ENCODE results near the gene GBP4. TPM values are rescaled to one million over a fixed set of nuclear protein-coding genes. Genes with fewer than 3 reads are reported as not detected.

GBP4 gene
- polyA plus RNA-seq, 1 of the 3 experiments (the other 2 are of a cell fraction): 0.02 TPM

DNA sequence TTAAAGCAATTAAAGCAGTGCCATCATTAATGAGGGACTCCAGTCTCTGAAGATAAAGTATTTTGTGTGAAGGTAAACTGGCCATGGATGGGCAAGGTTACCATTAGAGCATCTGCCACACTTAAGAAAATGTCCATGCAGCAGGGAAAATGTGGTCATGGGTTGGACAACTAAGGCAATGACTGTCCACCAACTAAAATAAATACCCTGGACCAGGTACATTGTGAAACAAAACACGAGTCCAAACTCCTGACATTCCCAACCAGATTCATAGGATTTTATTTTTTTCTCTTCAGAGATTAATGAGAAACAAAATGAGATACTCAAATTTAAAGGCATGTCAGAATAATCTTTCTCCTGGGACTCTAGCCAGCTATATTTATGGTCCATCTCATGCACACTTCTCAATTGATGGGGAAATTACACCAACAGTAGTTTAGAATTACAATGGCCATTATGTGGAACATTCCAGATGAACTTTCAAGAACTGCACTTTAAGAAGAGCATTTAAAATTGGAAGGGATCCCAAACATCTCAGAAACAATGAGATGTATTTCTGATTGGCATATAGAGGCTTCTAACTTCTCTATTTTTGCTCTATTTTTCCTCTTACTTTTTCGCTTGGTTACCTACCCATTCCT lies 31.0 kb downstream of the GBP4 start:
- Histone ChIP-seq H3K4me1 (ENCODE audit: control insufficient read depth in 1 of 2, insufficient read depth in 2 of 2, low read depth in 1 of 2, low read length in 1 of 2) (no peaks in the 10 kb centered on the region; a peak in 1 of 4 replicates), H4K20me1 (ENCODE audit: insufficient read depth) (no peaks in the 10 kb centered on the region), H3K27ac (ENCODE audit: low read depth in 2 of 2, low read length in 1 of 2) (no peak overlapping the region), H3K9ac (no peak overlapping the region), H3K79me2 (ENCODE audit: insufficient read depth) (no peaks in the 10 kb centered on the region), H3K27me3 (ENCODE audit: insufficient read depth) (no peaks in the 10 kb centered on the region), H3K4me3 (ENCODE audit: low read depth in 2 of 2, low read length in 1 of 2) (no peak overlapping the region), H3K36me3 (replicated peaks in 1 of 2; ENCODE audit: control insufficient read depth in 1 of 2, insufficient read depth in 2 of 2, low read length in 1 of 2) (no peaks in the 10 kb centered on the region), H3K4me2 (no peak overlapping the region), H2AFZ (ENCODE audit: low read depth) (no peak overlapping the region), H3K9me2 (no peaks in the 10 kb centered on the region), H3F3A (replicated peaks; ENCODE audit: insufficient read depth) (no peaks in the 10 kb centered on the region), H3K9me3 (no peaks in the 10 kb centered on the region)
- ChIA-PET POLR2A (no interaction called here), CTCF (no interaction called here)
- no peak for DNase-seq
- 39% methylated on average over 2 of the region's 2 CpGs for WGBS (ENCODE audit: low lambda C conversion rate)
- no peak for TF ChIP-seq EP300 (IDR thresholded peaks at IDR 0.05; ENCODE audit: borderline replicate concordance in 1 of 2, low read depth in 1 of 2, low read length in 1 of 2)
- TF ChIP-seq ELF1 (IDR thresholded peaks at IDR 0.05): no peak
- no peak for TF ChIP-seq MXI1 (IDR thresholded peaks at IDR 0.05; ENCODE audit: low read depth, low read length)
- TF ChIP-seq, protein P1, sequence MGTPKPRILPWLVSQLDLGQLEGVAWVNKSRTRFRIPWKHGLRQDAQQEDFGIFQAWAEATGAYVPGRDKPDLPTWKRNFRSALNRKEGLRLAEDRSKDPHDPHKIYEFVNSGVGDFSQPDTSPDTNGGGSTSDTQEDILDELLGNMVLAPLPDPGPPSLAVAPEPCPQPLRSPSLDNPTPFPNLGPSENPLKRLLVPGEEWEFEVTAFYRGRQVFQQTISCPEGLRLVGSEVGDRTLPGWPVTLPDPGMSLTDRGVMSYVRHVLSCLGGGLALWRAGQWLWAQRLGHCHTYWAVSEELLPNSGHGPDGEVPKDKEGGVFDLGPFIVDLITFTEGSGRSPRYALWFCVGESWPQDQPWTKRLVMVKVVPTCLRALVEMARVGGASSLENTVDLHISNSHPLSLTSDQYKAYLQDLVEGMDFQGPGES (IDR thresholded peaks at IDR 0.05; ENCODE audit: low read depth, low read length): no peak
- TF ChIP-seq SMC3 (IDR thresholded peaks at IDR 0.05; ENCODE audit: low read depth, low read length): no peak
- TF ChIP-seq NRF1 (IDR thresholded peaks at IDR 0.05; ENCODE audit: low read depth, low read length): no peak
- TF ChIP-seq JUND (IDR thresholded peaks at IDR 0.05): no peak
- TF ChIP-seq, protein P2, sequence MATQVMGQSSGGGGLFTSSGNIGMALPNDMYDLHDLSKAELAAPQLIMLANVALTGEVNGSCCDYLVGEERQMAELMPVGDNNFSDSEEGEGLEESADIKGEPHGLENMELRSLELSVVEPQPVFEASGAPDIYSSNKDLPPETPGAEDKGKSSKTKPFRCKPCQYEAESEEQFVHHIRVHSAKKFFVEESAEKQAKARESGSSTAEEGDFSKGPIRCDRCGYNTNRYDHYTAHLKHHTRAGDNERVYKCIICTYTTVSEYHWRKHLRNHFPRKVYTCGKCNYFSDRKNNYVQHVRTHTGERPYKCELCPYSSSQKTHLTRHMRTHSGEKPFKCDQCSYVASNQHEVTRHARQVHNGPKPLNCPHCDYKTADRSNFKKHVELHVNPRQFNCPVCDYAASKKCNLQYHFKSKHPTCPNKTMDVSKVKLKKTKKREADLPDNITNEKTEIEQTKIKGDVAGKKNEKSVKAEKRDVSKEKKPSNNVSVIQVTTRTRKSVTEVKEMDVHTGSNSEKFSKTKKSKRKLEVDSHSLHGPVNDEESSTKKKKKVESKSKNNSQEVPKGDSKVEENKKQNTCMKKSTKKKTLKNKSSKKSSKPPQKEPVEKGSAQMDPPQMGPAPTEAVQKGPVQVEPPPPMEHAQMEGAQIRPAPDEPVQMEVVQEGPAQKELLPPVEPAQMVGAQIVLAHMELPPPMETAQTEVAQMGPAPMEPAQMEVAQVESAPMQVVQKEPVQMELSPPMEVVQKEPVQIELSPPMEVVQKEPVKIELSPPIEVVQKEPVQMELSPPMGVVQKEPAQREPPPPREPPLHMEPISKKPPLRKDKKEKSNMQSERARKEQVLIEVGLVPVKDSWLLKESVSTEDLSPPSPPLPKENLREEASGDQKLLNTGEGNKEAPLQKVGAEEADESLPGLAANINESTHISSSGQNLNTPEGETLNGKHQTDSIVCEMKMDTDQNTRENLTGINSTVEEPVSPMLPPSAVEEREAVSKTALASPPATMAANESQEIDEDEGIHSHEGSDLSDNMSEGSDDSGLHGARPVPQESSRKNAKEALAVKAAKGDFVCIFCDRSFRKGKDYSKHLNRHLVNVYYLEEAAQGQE (IDR thresholded peaks at IDR 0.05; ENCODE audit: low read depth, low read length): no peak
- no peak for TF ChIP-seq FOXM1 (IDR thresholded peaks at IDR 0.05; ENCODE audit: low read depth)
- no peak for TF ChIP-seq FOSL2 (IDR thresholded peaks at IDR 0.05; ENCODE audit: borderline replicate concordance, low read depth)
- TF ChIP-seq TEAD4 (IDR thresholded peaks at IDR 0.05; ENCODE audit: borderline replicate concordance, insufficient read depth): no peak
- TF ChIP-seq, protein P3, sequence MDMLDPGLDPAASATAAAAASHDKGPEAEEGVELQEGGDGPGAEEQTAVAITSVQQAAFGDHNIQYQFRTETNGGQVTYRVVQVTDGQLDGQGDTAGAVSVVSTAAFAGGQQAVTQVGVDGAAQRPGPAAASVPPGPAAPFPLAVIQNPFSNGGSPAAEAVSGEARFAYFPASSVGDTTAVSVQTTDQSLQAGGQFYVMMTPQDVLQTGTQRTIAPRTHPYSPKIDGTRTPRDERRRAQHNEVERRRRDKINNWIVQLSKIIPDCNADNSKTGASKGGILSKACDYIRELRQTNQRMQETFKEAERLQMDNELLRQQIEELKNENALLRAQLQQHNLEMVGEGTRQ (IDR thresholded peaks at IDR 0.05; ENCODE audit: borderline replicate concordance, low read depth, low read length): no peak
- no peak for TF ChIP-seq POLR2AphosphoS5 (IDR thresholded peaks at IDR 0.05; ENCODE audit: low read depth, low read length)
- TF ChIP-seq NFIC (IDR thresholded peaks at IDR 0.05; ENCODE audit: borderline replicate concordance): no peak
- no peak for TF ChIP-seq RCOR1 (IDR thresholded peaks at IDR 0.05; ENCODE audit: low read length)
- no peak for TF ChIP-seq TAF1 (IDR thresholded peaks at IDR 0.05; ENCODE audit: borderline replicate concordance, low read depth, low read length)
